Rectal smooth muscle tissue (tissue), 1 donor: ENCODE results near the gene RRAGD.

Source experiments
- H3K27ac ChIP-seq: one replicate; pipeline ENCODE4 v1.7.0; 2013; ENCODE audit warnings: low read depth, low read length, inconsistent platforms
- H3K27me3 ChIP-seq: one replicate; pipeline ENCODE4 v1.7.0; 2013; ENCODE audit warnings: low read length; ENCODE audit not compliant: control insufficient read depth, insufficient read depth
- H3K36me3 ChIP-seq: one replicate; pipeline ENCODE4 v1.7.0; 2013; ENCODE audit warnings: low read length; ENCODE audit not compliant: control insufficient read depth, insufficient read depth
- H3K4me1 ChIP-seq: one replicate; pipeline ENCODE4 v1.7.0; 2013; ENCODE audit warnings: low read length; ENCODE audit not compliant: control insufficient read depth, insufficient read depth
- H3K4me3 ChIP-seq: one replicate; pipeline ENCODE4 v1.7.0; 2013; ENCODE audit warnings: low read length
- H3K9ac ChIP-seq: one replicate; pipeline ENCODE4 v1.7.0; 2013; ENCODE audit warnings: low read length

RRAGD gene

GRCh38 chr6:89386917-89387491, 25.1 kb downstream of the RRAGD start:
- no peak overlapping the region for H3K27ac ChIP-seq
- H3K9ac ChIP-seq, result no peak overlapping the region
- H3K4me1 ChIP-seq, result peaks cover 4% of the 10 kb centered on the region
- no peak overlapping the region for H3K4me3 ChIP-seq
- no peaks in the 10 kb centered on the region for H3K27me3 ChIP-seq
- no peaks in the 10 kb centered on the region for H3K36me3 ChIP-seq

DNA sequence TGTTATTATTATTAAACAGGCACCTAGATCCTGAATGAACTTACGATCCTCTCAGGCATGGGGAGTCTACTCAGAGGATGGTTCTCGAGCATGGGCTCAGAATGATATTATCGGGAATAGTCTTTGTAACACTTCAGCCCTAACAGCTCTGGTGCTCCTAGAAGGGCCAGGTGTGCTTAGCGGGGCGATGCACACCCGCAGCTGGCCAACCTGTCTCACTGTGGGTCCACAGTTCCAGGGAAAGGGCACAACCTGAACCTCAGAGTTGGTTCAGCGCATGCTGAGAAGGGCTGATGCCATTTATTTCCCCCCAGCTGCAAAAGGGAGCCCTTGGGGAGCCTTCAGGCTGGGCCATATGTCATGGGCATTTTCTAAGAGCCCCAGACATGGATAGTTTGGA, 26.2 kb downstream of the RRAGD start:
- Histone ChIP-seq H3K36me3 (no peaks in the 10 kb centered on the region), H3K4me3 (no peak overlapping the region), H3K9ac (no peak overlapping the region), H3K27ac (no peak overlapping the region), H3K4me1 (peaks cover 4% of the 10 kb centered on the region), H3K27me3 (no peaks in the 10 kb centered on the region)

GRCh38 chr6:89385156-89385667, 26.9 kb downstream of the RRAGD start:
- Histone ChIP-seq H3K27ac (no peak overlapping the region), H3K27me3 (no peaks in the 10 kb centered on the region), H3K4me3 (no peak overlapping the region), H3K4me1 (peaks cover 4% of the 10 kb centered on the region), H3K9ac (no peak overlapping the region), H3K36me3 (no peaks in the 10 kb centered on the region)

DNA sequence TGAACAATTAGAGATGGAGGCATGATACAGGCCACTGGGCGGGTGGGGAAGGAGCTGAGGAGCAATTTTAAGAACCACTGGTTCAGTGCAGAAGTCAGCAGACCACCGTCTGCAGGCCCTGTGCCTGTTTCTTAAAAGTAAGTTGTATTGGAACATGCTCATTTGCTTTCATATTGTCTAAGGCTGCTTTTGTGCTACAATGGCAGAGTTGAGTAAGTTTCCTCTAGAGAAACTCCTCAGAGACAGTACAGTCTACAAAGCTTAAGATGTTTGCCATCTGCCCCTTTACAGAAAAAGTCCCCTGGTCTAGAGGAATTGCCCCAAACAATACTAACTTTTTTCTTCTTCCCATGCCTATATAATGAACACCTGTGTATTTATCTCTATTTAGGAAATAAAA, 31.0 kb downstream of the RRAGD start:
- Histone ChIP-seq H3K4me1 (peaks cover 4% of the 10 kb centered on the region), H3K27me3 (no peaks in the 10 kb centered on the region), H3K9ac (no peak overlapping the region), H3K4me3 (no peak overlapping the region), H3K36me3 (no peaks in the 10 kb centered on the region), H3K27ac (no peak overlapping the region)

- no peaks in the 10 kb centered on the region for H3K27me3 ChIP-seq
- H3K27ac ChIP-seq, result no peak overlapping the region
- no peak overlapping the region for H3K9ac ChIP-seq
- no peaks in the 10 kb centered on the region for H3K4me1 ChIP-seq
- H3K4me3 ChIP-seq, result no peak overlapping the region
- H3K36me3 ChIP-seq, result no peaks in the 10 kb centered on the region
These were observed 32.8 kb downstream of the RRAGD start for GRCh38 chr6:89379281-89379680.

DNA sequence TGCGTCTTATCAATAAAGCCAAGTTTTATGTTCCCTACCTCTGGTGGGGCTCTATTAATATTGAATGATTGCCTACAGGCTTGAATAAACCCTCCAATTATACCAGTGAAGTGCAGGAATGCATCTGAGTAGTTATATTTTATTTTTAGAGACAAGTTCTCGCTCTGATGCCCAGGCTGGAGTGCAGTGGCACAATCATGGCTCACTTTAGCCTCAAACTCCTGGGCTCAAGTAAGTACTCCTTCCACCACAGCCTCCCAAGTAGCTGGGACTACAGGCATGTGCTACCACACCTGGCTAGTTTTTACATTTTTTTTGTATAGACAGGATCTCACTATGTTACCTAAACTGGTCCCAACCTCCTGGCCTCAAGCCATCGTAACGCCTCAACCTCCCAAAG, 33.4 kb downstream of the RRAGD start:
- Histone ChIP-seq H3K36me3 (no peaks in the 10 kb centered on the region), H3K27me3 (no peaks in the 10 kb centered on the region), H3K27ac (no peak overlapping the region), H3K4me3 (no peak overlapping the region), H3K9ac (no peak overlapping the region), H3K4me1 (no peaks in the 10 kb centered on the region)

DNA sequence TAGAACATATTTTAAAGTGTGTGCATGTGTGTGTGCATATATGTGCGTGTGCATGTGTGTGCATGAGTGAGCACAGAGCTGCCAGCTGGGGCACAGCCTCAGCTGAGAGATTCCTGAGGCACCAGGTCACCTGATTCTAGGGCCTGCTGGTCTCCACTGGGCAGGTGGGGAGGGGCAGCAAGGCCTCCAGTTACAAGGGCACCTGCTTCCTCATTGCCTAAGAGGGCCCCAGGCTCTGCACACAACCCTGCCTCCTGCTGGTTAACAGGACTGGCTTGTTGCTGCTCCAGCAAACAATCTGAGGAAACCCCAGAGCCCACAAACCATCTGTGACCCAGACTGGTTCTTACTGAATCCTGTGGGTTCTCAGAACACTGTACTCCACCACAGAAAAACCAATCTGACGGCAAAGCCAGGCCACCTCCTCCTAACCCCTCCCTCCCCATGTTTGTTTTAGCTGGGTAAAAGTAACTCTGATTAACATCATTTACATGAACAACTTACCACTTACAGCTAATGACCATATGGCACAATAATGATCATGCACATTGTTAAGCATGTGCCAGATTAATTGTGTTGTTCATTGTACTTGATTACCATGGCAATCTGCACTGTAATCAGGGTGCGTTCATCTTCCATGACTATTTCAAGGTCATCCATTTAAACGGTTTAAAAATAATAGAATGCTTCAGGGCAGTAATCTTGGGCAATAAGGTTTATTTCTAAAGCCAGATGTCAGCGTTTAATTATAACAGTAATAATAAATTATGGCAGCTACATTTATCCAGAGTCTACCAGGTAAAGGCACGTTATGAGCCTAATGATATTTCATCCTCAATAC, 36.4 kb downstream of the RRAGD start:
- Histone ChIP-seq H3K27me3 (no peaks in the 10 kb centered on the region), H3K9ac (no peak overlapping the region), H3K27ac (no peak overlapping the region), H3K4me1 (no peaks in the 10 kb centered on the region), H3K4me3 (no peak overlapping the region), H3K36me3 (no peaks in the 10 kb centered on the region)

DNA sequence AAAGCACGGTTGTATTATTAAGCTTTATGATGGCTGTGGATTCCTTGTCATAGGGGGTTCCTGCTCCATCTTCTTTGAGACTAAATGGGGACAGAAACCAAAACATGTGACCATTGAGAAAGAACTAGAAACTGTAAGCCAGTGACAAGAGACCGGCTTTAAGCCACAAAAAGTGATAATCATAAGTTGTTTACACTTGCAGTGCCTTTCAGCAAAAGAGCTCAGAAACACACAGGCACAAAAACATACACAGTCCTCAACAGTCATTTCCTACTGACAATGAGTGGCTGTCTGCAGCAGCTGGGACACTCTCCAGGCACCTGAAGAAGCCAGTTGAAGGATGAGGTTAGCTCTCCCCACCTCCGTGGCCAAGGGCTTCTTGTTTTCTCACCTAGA, 39.6 kb downstream of the RRAGD start:
- Histone ChIP-seq H3K9ac (no peak overlapping the region), H3K36me3 (no peaks in the 10 kb centered on the region), H3K27me3 (no peaks in the 10 kb centered on the region), H3K4me1 (no peaks in the 10 kb centered on the region), H3K27ac (no peak overlapping the region), H3K4me3 (no peak overlapping the region)

DNA sequence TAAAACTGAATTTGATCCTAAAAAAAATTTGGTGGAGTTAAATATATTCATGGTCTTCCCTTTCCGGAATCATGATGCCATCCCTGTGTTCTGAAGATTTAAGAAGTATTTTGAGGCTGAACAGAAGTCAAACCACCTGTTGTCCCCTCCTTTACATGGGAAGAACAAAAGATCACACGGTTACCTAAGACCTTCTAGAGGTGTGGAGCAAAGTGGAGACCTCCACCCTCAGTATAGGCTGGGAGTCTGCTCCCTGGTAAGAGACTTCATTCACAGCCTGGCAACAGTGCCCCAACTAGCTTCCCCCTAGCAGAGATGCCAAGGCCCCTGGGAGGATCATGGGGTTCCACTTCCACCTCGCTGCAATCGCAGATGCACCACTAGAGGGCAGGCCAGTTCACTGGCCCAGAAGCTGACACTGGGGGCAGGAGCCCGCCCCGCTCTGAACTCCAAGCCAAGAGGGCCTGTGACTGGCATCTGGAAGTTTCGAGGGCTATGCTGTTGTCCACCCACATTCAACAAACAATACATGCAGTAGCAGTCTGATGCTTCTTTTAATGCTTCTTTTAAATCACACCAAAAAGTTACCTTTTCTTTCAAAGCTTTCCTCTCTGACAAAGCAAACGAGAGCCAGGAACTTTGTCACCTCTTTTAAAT, 40.1 kb downstream of the RRAGD start:
- H3K4me1 ChIP-seq, result no peaks in the 10 kb centered on the region
- no peaks in the 10 kb centered on the region for H3K27me3 ChIP-seq
- H3K9ac ChIP-seq, result no peak overlapping the region
- H3K27ac ChIP-seq, result no peak overlapping the region
- H3K4me3 ChIP-seq, result no peak overlapping the region
- no peaks in the 10 kb centered on the region for H3K36me3 ChIP-seq

DNA sequence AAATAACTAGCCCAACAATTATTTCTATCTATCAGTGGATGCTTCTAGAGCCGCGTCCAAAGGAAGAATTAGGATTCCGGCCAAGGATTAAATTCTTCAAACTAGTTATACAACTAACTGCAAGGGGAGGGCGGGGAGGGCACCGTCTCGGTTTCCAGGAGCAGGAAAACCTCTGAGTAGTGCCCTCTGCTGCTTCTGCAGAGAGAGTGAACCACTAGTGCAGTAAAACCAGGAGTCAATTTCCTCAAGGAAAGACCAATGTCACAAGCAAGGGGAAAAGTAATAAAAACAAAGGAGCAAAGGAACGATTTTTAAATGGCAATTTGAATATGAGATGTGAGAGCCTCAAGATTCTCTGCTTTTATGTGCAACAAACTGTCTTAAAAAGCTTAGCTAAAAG, 43.1 kb downstream of the RRAGD start:
- Histone ChIP-seq H3K27me3 (no peaks in the 10 kb centered on the region), H3K9ac (no peak overlapping the region), H3K36me3 (no peaks in the 10 kb centered on the region), H3K4me1 (no peaks in the 10 kb centered on the region), H3K4me3 (no peak overlapping the region), H3K27ac (no peak overlapping the region)

DNA sequence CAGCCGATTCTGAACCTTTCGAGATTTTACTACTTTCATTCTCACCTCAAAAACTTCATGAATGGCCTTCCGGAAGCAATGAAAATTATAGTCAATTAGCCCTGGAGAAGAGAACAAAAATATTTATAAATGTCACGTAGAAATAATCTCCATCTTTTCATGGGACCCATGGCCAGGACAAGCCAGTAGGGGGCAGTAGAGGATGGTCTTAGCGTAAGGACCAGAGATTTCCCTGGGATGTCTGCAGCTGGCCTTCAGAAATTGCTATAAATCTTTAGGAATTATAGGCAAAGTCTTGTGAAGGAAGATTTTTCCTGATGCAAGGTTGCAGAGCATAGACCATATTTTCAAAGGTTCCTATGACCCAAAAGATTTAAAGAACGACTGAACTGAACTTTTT, 44.0 kb downstream of the RRAGD start:
- Histone ChIP-seq H3K9ac (no peak overlapping the region), H3K27ac (no peak overlapping the region), H3K4me1 (no peaks in the 10 kb centered on the region), H3K27me3 (no peaks in the 10 kb centered on the region), H3K36me3 (no peaks in the 10 kb centered on the region), H3K4me3 (no peak overlapping the region)

DNA sequence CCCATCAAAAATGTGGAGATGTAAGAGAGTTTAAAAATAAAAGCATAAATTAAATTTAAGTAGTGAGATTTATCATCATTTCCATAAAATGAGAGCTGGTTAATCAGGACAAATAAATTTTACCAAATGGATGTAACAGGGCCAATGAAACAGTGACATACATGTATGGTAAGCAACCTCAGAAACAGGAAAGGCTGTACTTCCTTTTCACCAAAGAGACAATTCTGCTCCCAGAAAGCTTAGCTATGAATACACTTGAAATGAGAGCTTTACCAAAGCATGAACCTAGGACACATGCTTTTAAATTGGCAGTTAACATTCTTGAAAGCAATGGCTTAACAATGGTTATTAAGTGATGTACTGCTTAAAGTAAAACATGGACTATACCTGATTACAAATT, 47.5 kb downstream of the RRAGD start:
- no peaks in the 10 kb centered on the region for H3K4me1 ChIP-seq
- H3K9ac ChIP-seq, result no peak overlapping the region
- H3K36me3 ChIP-seq, result no peaks in the 10 kb centered on the region
- no peak overlapping the region for H3K4me3 ChIP-seq
- H3K27ac ChIP-seq, result no peak overlapping the region
- H3K27me3 ChIP-seq, result no peaks in the 10 kb centered on the region
